Measurements from ENCODE around the gene SNCB.
A peak's percentile ranks its signal among the peaks of the same experiment; 100 is the strongest.

Gene SNCB

GRCh38 chr5:176667637-176668036 is 37.3 kb upstream of the SNCB start:
- H3K27me3 Mint-ChIP-seq, result peaks cover 67% of the 10 kb centered on the region
- no peaks in the 10 kb centered on the region for H3K9me3 Mint-ChIP-seq
- CTCF ChIA-PET, result no interaction called here
- no peak overlapping the region for H3K27ac Mint-ChIP-seq
- H3K4me3 Mint-ChIP-seq, result no peak overlapping the region
- no peak for DNase-seq
- no peaks in the 10 kb centered on the region for H3K36me3 Mint-ChIP-seq
- H3K4me1 Mint-ChIP-seq, result no peaks in the 10 kb centered on the region

- H3K4me1 Mint-ChIP-seq, result peaks cover 3% of the 10 kb centered on the region
- H3K4me3 Mint-ChIP-seq, result no peak overlapping the region
- H3K27ac Mint-ChIP-seq, result no peak overlapping the region
- no peak for DNase-seq
- peaks cover 59% of the 10 kb centered on the region for H3K27me3 Mint-ChIP-seq
- CTCF ChIA-PET, result no interaction called here
- no peaks in the 10 kb centered on the region for H3K36me3 Mint-ChIP-seq
- H3K9me3 Mint-ChIP-seq, result no peaks in the 10 kb centered on the region
Measured at GRCh38 chr5:176665517-176665916, 35.2 kb upstream of the SNCB start.

GRCh38 chr5:176664886-176665285 is 34.6 kb upstream of the SNCB start:
- H3K4me1 Mint-ChIP-seq, result peaks cover 10% of the 10 kb centered on the region
- H3K36me3 Mint-ChIP-seq, result no peaks in the 10 kb centered on the region
- no peaks in the 10 kb centered on the region for H3K9me3 Mint-ChIP-seq
- H3K27me3 Mint-ChIP-seq, result peaks cover 57% of the 10 kb centered on the region
- CTCF ChIA-PET, result no interaction called here
- no peak overlapping the region for H3K4me3 Mint-ChIP-seq
- DNase-seq, result no peak
- no peak overlapping the region for H3K27ac Mint-ChIP-seq

GRCh38 chr5:176664479-176664878 is 34.1 kb upstream of the SNCB start:
- Mint-ChIP-seq H3K27ac (no peak overlapping the region), H3K4me1 (peaks cover 14% of the 10 kb centered on the region), H3K27me3 (peaks cover 57% of the 10 kb centered on the region), H3K36me3 (no peaks in the 10 kb centered on the region), H3K4me3 (no peak overlapping the region), H3K9me3 (no peaks in the 10 kb centered on the region)
- CTCF ChIA-PET, result no interaction called here
- no peak for DNase-seq

- peaks cover 23% of the 10 kb centered on the region for H3K4me1 Mint-ChIP-seq
- peaks cover 52% of the 10 kb centered on the region for H3K27me3 Mint-ChIP-seq
- H3K36me3 Mint-ChIP-seq, result no peaks in the 10 kb centered on the region
- CTCF ChIA-PET, result no interaction called here
- no peaks in the 10 kb centered on the region for H3K9me3 Mint-ChIP-seq
- DNase-seq, result no peak
- no peak overlapping the region for H3K27ac Mint-ChIP-seq
- no peak overlapping the region for H3K4me3 Mint-ChIP-seq
Measured at GRCh38 chr5:176663566-176663965, 33.2 kb upstream of the SNCB start.

- Mint-ChIP-seq H3K36me3 (peaks cover 2% of the 10 kb centered on the region), H3K4me3 (no peak overlapping the region), H3K4me1 (peaks cover 32% of the 10 kb centered on the region), H3K9me3 (no peaks in the 10 kb centered on the region), H3K27ac (no peak overlapping the region), H3K27me3 (peaks cover 43% of the 10 kb centered on the region)
- DNase-seq, result no peak
- CTCF ChIA-PET, result no interaction called here
Measured at GRCh38 chr5:176662371-176663333, 32.3 kb upstream of the SNCB start.

GRCh38 chr5:176661676-176662075 is 31.3 kb upstream of the SNCB start:
- Mint-ChIP-seq H3K36me3 (peaks cover 2% of the 10 kb centered on the region), H3K4me1 (peaks cover 33% of the 10 kb centered on the region), H3K27ac (no peak overlapping the region), H3K4me3 (no peak overlapping the region), H3K9me3 (no peaks in the 10 kb centered on the region), H3K27me3 (peaks cover 40% of the 10 kb centered on the region)
- no peak for DNase-seq
- CTCF ChIA-PET, result interaction anchor here (1.3 to 6.7 kb wide), 17 partner anchors 8 to 450 kb away, joined by 4 to 79 read pairs (median 8); no protein-coding TSS in a partner anchor

GRCh38 chr5:176660860-176661641 is 30.7 kb upstream of the SNCB start:
- peaks cover 36% of the 10 kb centered on the region for H3K27me3 Mint-ChIP-seq
- H3K36me3 Mint-ChIP-seq, result peaks cover 2% of the 10 kb centered on the region
- no peaks in the 10 kb centered on the region for H3K9me3 Mint-ChIP-seq
- no peak overlapping the region for H3K4me3 Mint-ChIP-seq
- no peak overlapping the region for H3K27ac Mint-ChIP-seq
- H3K4me1 Mint-ChIP-seq, result peaks cover 33% of the 10 kb centered on the region
- DNase-seq, result peak; percentile 83
- CTCF ChIA-PET, result interaction anchor here (0.5 to 6.7 kb wide), 61 partner anchors 9 to 1307 kb away, joined by 3 to 79 read pairs (median 5); partner anchors contain the start of genes CLTB, EIF4E1B, HK3 and SNCB

- peak overlapping the region; percentile 59 for H3K27ac Mint-ChIP-seq
- CTCF ChIA-PET, result interaction anchor here (0.5 to 6.7 kb wide), 62 partner anchors 9 to 1308 kb away, joined by 3 to 79 read pairs (median 5); partner anchors contain the start of genes CLTB, EIF4E1B, HK3 and SNCB
- H3K4me1 Mint-ChIP-seq, result peaks cover 33% of the 10 kb centered on the region
- H3K9me3 Mint-ChIP-seq, result no peaks in the 10 kb centered on the region
- H3K36me3 Mint-ChIP-seq, result peaks cover 2% of the 10 kb centered on the region
- no peak overlapping the region for H3K4me3 Mint-ChIP-seq
- DNase-seq, result no peak
- H3K27me3 Mint-ChIP-seq, result peaks cover 31% of the 10 kb centered on the region
Measured at GRCh38 chr5:176660530-176660859, 30.2 kb upstream of the SNCB start.

GRCh38 chr5:176659860-176660461 is 29.6 kb upstream of the SNCB start:
- peak overlapping the region; percentile 59 for H3K27ac Mint-ChIP-seq
- no peaks in the 10 kb centered on the region for H3K9me3 Mint-ChIP-seq
- H3K27me3 Mint-ChIP-seq, result peaks cover 25% of the 10 kb centered on the region
- peaks cover 6% of the 10 kb centered on the region for H3K36me3 Mint-ChIP-seq
- no peak overlapping the region for H3K4me3 Mint-ChIP-seq
- H3K4me1 Mint-ChIP-seq, result peaks cover 33% of the 10 kb centered on the region
- CTCF ChIA-PET, result interaction anchor here (0.5 to 6.7 kb wide), 61 partner anchors 8 to 1308 kb away, joined by 3 to 79 read pairs (median 5); partner anchors contain the start of genes CLTB, EIF4E1B, HK3 and SNCB
- DNase-seq, result no peak

- H3K4me1 Mint-ChIP-seq, result peaks cover 33% of the 10 kb centered on the region
- CTCF ChIA-PET, result interaction anchor here (1.0 to 6.7 kb wide), 13 partner anchors 9 to 453 kb away, joined by 3 to 79 read pairs (median 8); partner anchors contain the start of genes CLTB and TSPAN17
- no peak overlapping the region for H3K27ac Mint-ChIP-seq
- no peaks in the 10 kb centered on the region for H3K9me3 Mint-ChIP-seq
- no peak for DNase-seq
- peaks cover 6% of the 10 kb centered on the region for H3K36me3 Mint-ChIP-seq
- H3K4me3 Mint-ChIP-seq, result no peak overlapping the region
- peaks cover 20% of the 10 kb centered on the region for H3K27me3 Mint-ChIP-seq
Measured at GRCh38 chr5:176659512-176659839, 29.1 kb upstream of the SNCB start.

- peaks cover 15% of the 10 kb centered on the region for H3K27me3 Mint-ChIP-seq
- CTCF ChIA-PET, result interaction anchor here (0.6 to 6.7 kb wide), 16 partner anchors 8 to 453 kb away, joined by 3 to 79 read pairs (median 4); partner anchors contain the start of genes CLTB, EIF4E1B, SNCB and TSPAN17
- DNase-seq, result peak; percentile 72
- H3K27ac Mint-ChIP-seq, result peak overlapping the region; percentile 49
- peaks cover 33% of the 10 kb centered on the region for H3K4me1 Mint-ChIP-seq
- H3K9me3 Mint-ChIP-seq, result no peaks in the 10 kb centered on the region
- peaks cover 6% of the 10 kb centered on the region for H3K36me3 Mint-ChIP-seq
- H3K4me3 Mint-ChIP-seq, result peak overlapping the region; percentile 27
Measured at GRCh38 chr5:176658817-176659511, 28.6 kb upstream of the SNCB start.

- H3K27ac Mint-ChIP-seq, result peak overlapping the region; percentile 49
- H3K36me3 Mint-ChIP-seq, result peaks cover 13% of the 10 kb centered on the region
- peak overlapping the region; percentile 27 for H3K4me3 Mint-ChIP-seq
- peaks cover 40% of the 10 kb centered on the region for H3K4me1 Mint-ChIP-seq
- peak; percentile 77 for DNase-seq
- peaks cover 8% of the 10 kb centered on the region for H3K27me3 Mint-ChIP-seq
- no peaks in the 10 kb centered on the region for H3K9me3 Mint-ChIP-seq
- CTCF ChIA-PET, result interaction anchor here (0.6 to 6.7 kb wide), 15 partner anchors 8 to 454 kb away, joined by 3 to 79 read pairs (median 4); partner anchors contain the start of genes CLTB, EIF4E1B, SNCB and TSPAN17
Measured at GRCh38 chr5:176658007-176658599, 27.8 kb upstream of the SNCB start.
